ENCODE measurements around the gene TMTC2.

DNA sequence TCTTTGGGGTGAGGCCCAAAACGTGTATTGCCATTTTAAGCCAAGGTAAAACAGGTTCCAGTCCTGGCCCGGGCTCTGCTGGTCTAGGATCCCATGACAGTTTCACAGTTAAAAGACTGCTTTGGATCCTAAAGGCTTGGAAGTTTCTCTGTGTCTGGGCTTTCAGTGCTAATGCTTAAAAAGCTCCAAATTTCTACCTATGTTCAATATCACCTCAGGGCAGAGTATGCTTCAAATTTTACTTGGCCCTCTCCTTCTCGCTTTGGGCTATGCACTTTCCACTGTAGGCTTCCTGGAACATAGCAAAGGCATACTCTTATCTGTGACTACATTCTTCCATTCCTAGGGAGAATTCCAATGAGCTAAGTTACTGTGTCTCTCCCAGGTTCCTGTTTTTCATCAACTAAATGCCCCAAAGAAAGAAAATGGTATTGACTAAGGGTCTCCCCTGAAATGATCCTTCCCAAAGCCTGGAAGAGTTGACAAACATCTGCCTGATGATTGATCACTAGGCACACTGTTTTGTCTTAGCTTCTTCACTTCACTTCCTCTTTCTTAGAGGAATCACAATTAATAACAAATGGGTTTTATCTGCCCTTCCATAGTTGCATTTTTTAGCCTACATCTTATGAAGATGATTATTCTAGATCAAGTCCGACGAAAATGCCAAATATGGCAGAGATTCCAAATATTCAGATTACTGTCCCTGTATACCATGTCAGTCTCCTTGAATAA, 79.4 kb downstream of the TMTC2 start:
- TF ChIP-seq, protein P1, sequence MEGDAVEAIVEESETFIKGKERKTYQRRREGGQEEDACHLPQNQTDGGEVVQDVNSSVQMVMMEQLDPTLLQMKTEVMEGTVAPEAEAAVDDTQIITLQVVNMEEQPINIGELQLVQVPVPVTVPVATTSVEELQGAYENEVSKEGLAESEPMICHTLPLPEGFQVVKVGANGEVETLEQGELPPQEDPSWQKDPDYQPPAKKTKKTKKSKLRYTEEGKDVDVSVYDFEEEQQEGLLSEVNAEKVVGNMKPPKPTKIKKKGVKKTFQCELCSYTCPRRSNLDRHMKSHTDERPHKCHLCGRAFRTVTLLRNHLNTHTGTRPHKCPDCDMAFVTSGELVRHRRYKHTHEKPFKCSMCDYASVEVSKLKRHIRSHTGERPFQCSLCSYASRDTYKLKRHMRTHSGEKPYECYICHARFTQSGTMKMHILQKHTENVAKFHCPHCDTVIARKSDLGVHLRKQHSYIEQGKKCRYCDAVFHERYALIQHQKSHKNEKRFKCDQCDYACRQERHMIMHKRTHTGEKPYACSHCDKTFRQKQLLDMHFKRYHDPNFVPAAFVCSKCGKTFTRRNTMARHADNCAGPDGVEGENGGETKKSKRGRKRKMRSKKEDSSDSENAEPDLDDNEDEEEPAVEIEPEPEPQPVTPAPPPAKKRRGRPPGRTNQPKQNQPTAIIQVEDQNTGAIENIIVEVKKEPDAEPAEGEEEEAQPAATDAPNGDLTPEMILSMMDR (IDR thresholded peaks at IDR 0.05) = no peak
- no peak for TF ChIP-seq POLR2A (IDR thresholded peaks at IDR 0.05)
